ENCODE data around the gene SFMBT1. TPM values are rescaled to one million over a fixed set of nuclear protein-coding genes. Genes with fewer than 3 reads are reported as not detected.
A peak's percentile ranks its signal among the peaks of the same experiment; 100 is the strongest.

SFMBT1 gene
- total and polyA plus RNA-seq, 9 of the 15 experiments (the other 6 are each of a cell fraction or from before 2014, with no cell fraction given): 0.76 to 6.6 (median 3.6) TPM

- TF ChIP-seq E2F6 (IDR thresholded peaks at IDR 0.05; ENCODE audit: borderline replicate concordance in 1 of 2, extremely low read depth in 1 of 2, insufficient read depth in 1 of 2, insufficient read length in 1 of 2, low read depth in 1 of 2, low read length in 1 of 2, poor library complexity in 1 of 2, severe bottlenecking in 1 of 2) (peak in 1 of 2 experiments; percentile 60), RBFOX2 (IDR thresholded peaks at IDR 0.05; ENCODE audit: low read depth, low read length) (peak; percentile 48; the same call in 1 of the 2 replicates), ZBTB7A (IDR thresholded peaks at IDR 0.05; ENCODE audit: borderline replicate concordance, control insufficient read depth, low read depth, low read length) (peak; percentile 89), ZNF512 (tag; IDR thresholded peaks at IDR 0.05) (no peak), BRF1 (IDR thresholded peaks at IDR 0.05; ENCODE audit: borderline replicate concordance, extremely low read depth, insufficient read length) (no peak), DEAF1 (CRISPR knock-in tag; IDR thresholded peaks at IDR 0.05) (peak; percentile 73), PRPF4 (IDR thresholded peaks at IDR 0.05; ENCODE audit: insufficient read depth, low read depth, low read length, poor library complexity, severe bottlenecking) (no peak), MNT (conservative IDR thresholded peaks at IDR 0.05) (peak in 1 of 2 experiments; percentile 35; a peak in 1 of 4 replicates), PHF8 (IDR thresholded peaks at IDR 0.05; ENCODE audit: borderline replicate concordance, low read length) (peak; percentile 30; the same call in 1 of the 2 replicates), BCL6 (CRISPR knock-in tag; IDR thresholded peaks at IDR 0.05) (no peak), SMC3 (conservative IDR thresholded peaks at IDR 0.05; ENCODE audit: insufficient read depth, low read depth, low read length) (peak; percentile 76), ZNF717 (CRISPR knock-in tag; IDR thresholded peaks at IDR 0.05) (no peak), YY1 (IDR thresholded peaks at IDR 0.05; ENCODE audit: borderline replicate concordance in 1 of 3, control insufficient read depth in 1 of 3, extremely low read depth in 1 of 3, insufficient read depth in 3 of 3, insufficient read length in 1 of 3, insufficient replicate concordance in 2 of 3, low read depth in 1 of 3, low read length in 2 of 3) (peak in 1 of 3 experiments; percentile 25), GABPB1 (CRISPR knock-in tag; IDR thresholded peaks at IDR 0.05) (peak; percentile 79), ZNF133 (CRISPR knock-in tag; IDR thresholded peaks at IDR 0.05) (no peak)
Measured at GRCh38 chr3:53072653-53073552, 27.0 kb upstream of the SFMBT1 start (continued).

Data from K562 (cell line).